HepG2 (cell line): ENCODE data around the gene IFT122. TPM values are rescaled to one million over a fixed set of nuclear protein-coding genes. Genes with fewer than 3 reads are reported as not detected.

Experiments
- AHR ChIP-seq: IDR thresholded peaks from 2 replicates; pipeline ENCODE4 v1.6.1; 2018; ENCODE audit warnings: missing genetic modification reagents, missing compliant biosample characterization
- ATF7 ChIP-seq, 2 experiments: fragments of 450-650 bp in 1 of 2; sonication (generic) in 1 of 2; formaldehyde crosslinking in 1 of 2; IDR thresholded peaks; 2 replicates each; pipeline versions ENCODE4 v1.4.0 to v1.6.1; 2016 to 2020; ENCODE audit warnings: antibody characterized with exemption in 1 of 2, mild to moderate bottlenecking in 1 of 2, missing genetic modification reagents in 1 of 2
- CAMTA2 ChIP-seq: sonication (generic); formaldehyde crosslinking; IDR thresholded peaks from 2 replicates; pipeline ENCODE4 v1.4.0; 2020; ENCODE audit warnings: mild to moderate bottlenecking, missing genetic modification reagents, borderline replicate concordance
- EP300 ChIP-seq, 3 experiments: sonication (generic) in 1 of 3; formaldehyde crosslinking in 1 of 3; IDR thresholded peaks; 2 replicates each; pipeline versions ENCODE4 v1.5.1 to v1.6.1; 2011 to 2020; ENCODE audit warnings: low read depth in 2 of 3, low read length in 2 of 3, borderline replicate concordance in 1 of 3, improper control_type of control experiment in 1 of 3, mild to moderate bottlenecking in 1 of 3, missing genetic modification reagents in 1 of 3, moderate library complexity in 1 of 3
- KMT2B ChIP-seq: IDR thresholded peaks from 2 replicates; pipeline ENCODE4 v1.6.1; 2016; ENCODE audit warnings: missing genetic modification reagents, missing compliant biosample characterization
- MIXL1 ChIP-seq: IDR thresholded peaks from 2 replicates; pipeline ENCODE4 v1.6.1; 2016
- MXD1 ChIP-seq: sonication (generic); formaldehyde crosslinking; IDR thresholded peaks from 2 replicates; pipeline ENCODE4 v1.4.0; 2020; ENCODE audit warnings: mild to moderate bottlenecking, missing genetic modification reagents
- MYPOP ChIP-seq: sonication (generic); formaldehyde crosslinking; IDR thresholded peaks from 2 replicates; pipeline ENCODE4 v1.8.1; 2023; ENCODE audit warnings: mild to moderate bottlenecking, moderate library complexity, missing genetic modification reagents
- NFATC3 ChIP-seq: sonication (generic); formaldehyde crosslinking; IDR thresholded peaks from 2 replicates; pipeline ENCODE4 v1.5.1; 2020; ENCODE audit warnings: mild to moderate bottlenecking, missing genetic modification reagents
- NKX3-1 ChIP-seq: sonication (generic); formaldehyde crosslinking; IDR thresholded peaks from 2 replicates; pipeline ENCODE4 v1.5.0; 2020; ENCODE audit warnings: missing genetic modification reagents
- RBAK ChIP-seq: sonication (generic); formaldehyde crosslinking; IDR thresholded peaks from 2 replicates; pipeline ENCODE4 v1.5.1; 2020; ENCODE audit warnings: mild to moderate bottlenecking, missing genetic modification reagents
- RBM22 ChIP-seq: fragments of 200-400 bp; formaldehyde crosslinking; optimal IDR thresholded peaks from 2 replicates; pipeline ENCODE3; 2017; ENCODE audit warnings: mild to moderate bottlenecking, low read length, moderate library complexity
- SP1 ChIP-seq, 2 experiments: fragments of 450-650 bp in 1 of 2; sonication (generic) in 1 of 2; formaldehyde crosslinking in 1 of 2; IDR thresholded peaks; 2 replicates each; pipeline versions ENCODE4 v1.4.0 to v1.6.1; 2016 to 2020; ENCODE audit warnings: missing genetic modification reagents in 1 of 2
- SRSF1 ChIP-seq: fragments of 200-400 bp; formaldehyde crosslinking; optimal IDR thresholded peaks from 2 replicates; pipeline ENCODE3; 2017; ENCODE audit warnings: mild to moderate bottlenecking, low read depth, low read length, moderate library complexity
- SYNCRIP ChIP-seq: fragments of 200-400 bp; formaldehyde crosslinking; IDR thresholded peaks from 2 replicates; pipeline ENCODE4 v1.6.1; 2018; ENCODE audit warnings: mild to moderate bottlenecking, low read depth, low read length; ENCODE audit not compliant: insufficient read depth
- ZBTB39 ChIP-seq: sonication (generic); formaldehyde crosslinking; IDR thresholded peaks from 2 replicates; pipeline ENCODE4 v1.5.0; 2020; ENCODE audit warnings: missing genetic modification reagents
- ZNF17 ChIP-seq: sonication (generic); formaldehyde crosslinking; IDR thresholded peaks from 2 replicates; pipeline ENCODE4 v1.5.0; 2020; ENCODE audit warnings: mild to moderate bottlenecking, missing genetic modification reagents
- ZNF207 ChIP-seq: fragments of 450-650 bp; IDR thresholded peaks from 2 replicates; pipeline ENCODE4 v1.6.1; 2016; ENCODE audit warnings: antibody characterized with exemption, borderline replicate concordance
- ZNF468 ChIP-seq: sonication (generic); formaldehyde crosslinking; IDR thresholded peaks from 2 replicates; pipeline ENCODE4 v1.8.0; 2022; ENCODE audit warnings: mild to moderate bottlenecking, moderate library complexity, missing genetic modification reagents
- ZNF546 ChIP-seq: sonication (generic); formaldehyde crosslinking; conservative IDR thresholded peaks from 2 replicates; pipeline ENCODE4 v1.8.1; 2023; ENCODE audit warnings: mild to moderate bottlenecking, missing genetic modification reagents
- ZNF776 ChIP-seq: sonication (generic); formaldehyde crosslinking; IDR thresholded peaks from 2 replicates; pipeline ENCODE4 v1.4.0; 2020; ENCODE audit warnings: mild to moderate bottlenecking, missing genetic modification reagents
- ZNF878 ChIP-seq: sonication (generic); formaldehyde crosslinking; IDR thresholded peaks from 2 replicates; pipeline ENCODE4 v1.8.1; 2023; ENCODE audit warnings: mild to moderate bottlenecking, missing genetic modification reagents, moderate library complexity
- polyA plus RNA-seq, 8 experiments: library from polyadenylated mRNA; depleted of rRNA in 3 of 8; stranded (reverse) in 7 of 8; unstranded in 1 of 8; fragments of >200 nt; fragmentation: Illumina TruSeq in 4 of 8; extraction: Trizol in 4 of 8; gene quantifications; 2 replicates each; pipeline versions ENCODE4 v1.2.1 to v1.2.3, GENCODE V29; 2011 to 2016; ENCODE audit warnings: low read depth in 4 of 8, missing spikeins in 1 of 8, mixed read lengths in 1 of 8; ENCODE audit not compliant: insufficient read depth in 1 of 8
- total RNA-seq, 5 experiments: library from RNA; depleted of rRNA; stranded (reverse); fragments of >200 nt; fragmentation: Illumina TruSeq; extraction: Trizol; gene quantifications; 2 replicates each; pipeline ENCODE4 v1.2.3, GENCODE V29; 2016; ENCODE audit warnings: low read depth in 1 of 5
- TF ChIP-seq, protein P1 (sequence below): sonication (generic); formaldehyde crosslinking; IDR thresholded peaks from 2 replicates; pipeline ENCODE4 v1.4.0; 2020; ENCODE audit warnings: missing genetic modification reagents, borderline replicate concordance

Gene IFT122
- total and polyA plus RNA-seq, 2 of the 13 experiments (the other 11 are each of a cell fraction or from before 2014, with no cell fraction given): 10.1 to 10.3 TPM

GRCh38 chr3:129399145-129399894, 40.7 kb upstream of the IFT122 start (continued):
- TF ChIP-seq ZNF468 (no peak), ATF7 (IDR thresholded peaks at IDR 0.05) (no peak), ATF7 (CRISPR knock-in tag; IDR thresholded peaks at IDR 0.05) (no peak), ZBTB39 (CRISPR knock-in tag) (no peak), ZNF546 (0 out of 2 replicates have a peak, but pooled peaks have one; percentile 63), RBAK (CRISPR knock-in tag) (no peak), NFATC3 (CRISPR knock-in tag) (no peak), MXD1 (no peak), RBM22 (no peak), ZNF878 (0 out of 2 replicates have a peak, but pooled peaks have one; percentile 15), EP300 (IDR thresholded peaks at IDR 0.05; ENCODE audit: low read depth in 2 of 2, low read length in 2 of 2) (peak in 1 of 2 experiments; percentile 100; a peak in 1 of 4 replicates), EP300 (CRISPR knock-in tag; IDR thresholded peaks at IDR 0.05; ENCODE audit: borderline replicate concordance) (no peak), ZNF776 (CRISPR knock-in tag) (no peak), CAMTA2 (no peak), MYPOP (CRISPR knock-in tag) (peak; percentile 31; the same call in 1 of the 2 replicates), KMT2B (peak; percentile 70), ZNF17 (no peak), ZNF207 (no peak), NKX3-1 (CRISPR knock-in tag) (peak; percentile 73), SRSF1 (no peak), AHR (CRISPR knock-in tag) (no peak), SYNCRIP (no peak), MIXL1 (CRISPR knock-in tag) (no peak), SP1 (IDR thresholded peaks at IDR 0.05) (no peak), SP1 (CRISPR knock-in tag; IDR thresholded peaks at IDR 0.05) (0 out of 2 replicates have a peak, but pooled peaks have one; percentile 23)
- TF ChIP-seq, protein P1, sequence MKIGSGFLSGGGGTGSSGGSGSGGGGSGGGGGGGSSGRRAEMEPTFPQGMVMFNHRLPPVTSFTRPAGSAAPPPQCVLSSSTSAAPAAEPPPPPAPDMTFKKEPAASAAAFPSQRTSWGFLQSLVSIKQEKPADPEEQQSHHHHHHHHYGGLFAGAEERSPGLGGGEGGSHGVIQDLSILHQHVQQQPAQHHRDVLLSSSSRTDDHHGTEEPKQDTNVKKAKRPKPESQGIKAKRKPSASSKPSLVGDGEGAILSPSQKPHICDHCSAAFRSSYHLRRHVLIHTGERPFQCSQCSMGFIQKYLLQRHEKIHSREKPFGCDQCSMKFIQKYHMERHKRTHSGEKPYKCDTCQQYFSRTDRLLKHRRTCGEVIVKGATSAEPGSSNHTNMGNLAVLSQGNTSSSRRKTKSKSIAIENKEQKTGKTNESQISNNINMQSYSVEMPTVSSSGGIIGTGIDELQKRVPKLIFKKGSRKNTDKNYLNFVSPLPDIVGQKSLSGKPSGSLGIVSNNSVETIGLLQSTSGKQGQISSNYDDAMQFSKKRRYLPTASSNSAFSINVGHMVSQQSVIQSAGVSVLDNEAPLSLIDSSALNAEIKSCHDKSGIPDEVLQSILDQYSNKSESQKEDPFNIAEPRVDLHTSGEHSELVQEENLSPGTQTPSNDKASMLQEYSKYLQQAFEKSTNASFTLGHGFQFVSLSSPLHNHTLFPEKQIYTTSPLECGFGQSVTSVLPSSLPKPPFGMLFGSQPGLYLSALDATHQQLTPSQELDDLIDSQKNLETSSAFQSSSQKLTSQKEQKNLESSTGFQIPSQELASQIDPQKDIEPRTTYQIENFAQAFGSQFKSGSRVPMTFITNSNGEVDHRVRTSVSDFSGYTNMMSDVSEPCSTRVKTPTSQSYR (CRISPR knock-in tag): no peak
